SJSA1 (cell line): ENCODE results near the gene NKAPD1. TPM values are rescaled to one million over a fixed set of nuclear protein-coding genes. Genes with fewer than 3 reads are reported as not detected.

Source experiments
- DNase-seq, 2 experiments: peaks; one replicate each; pipeline ENCODE4 v3.0.0-alpha.2; 2015 to 2020; ENCODE audit warnings: low spot score in 2 of 2, low read depth in 1 of 2
- H3K27ac ChIP-seq: fragments of 250-450 bp; sonication (Bioruptor Pico); 2 replicates; pipeline ENCODE4 v1.5.1; 2020; ENCODE audit warnings: mild to moderate bottlenecking, moderate library complexity
- H3K27me3 ChIP-seq: fragments of 250-450 bp; sonication (Bioruptor Pico); replicated peaks from 2 replicates; pipeline ENCODE4 v1.5.1; 2020; ENCODE audit warnings: mild to moderate bottlenecking, moderate library complexity
- H3K36me3 ChIP-seq: fragments of 250-450 bp; sonication (Bioruptor Pico); 2 replicates; pipeline ENCODE4 v1.5.1; 2020; ENCODE audit warnings: mild to moderate bottlenecking
- H3K4me1 ChIP-seq: fragments of 250-450 bp; sonication (Bioruptor Pico); replicated peaks from 2 replicates; pipeline ENCODE4 v1.6.1; 2021; ENCODE audit warnings: mild to moderate bottlenecking
- H3K4me3 ChIP-seq: fragments of 250-450 bp; sonication (Bioruptor Pico); 2 replicates; pipeline ENCODE4 v1.5.1; 2020; ENCODE audit warnings: mild to moderate bottlenecking
- H3K9me3 ChIP-seq: fragments of 250-450 bp; sonication (Bioruptor Pico); replicated peaks from 2 replicates; pipeline ENCODE4 v1.5.1; 2020; ENCODE audit warnings: mild to moderate bottlenecking
- total RNA-seq: library from RNA; depleted of rRNA; stranded (reverse); fragments of >200 nt; shearing (Covaris generic); gene quantifications from 2 replicates; pipeline ENCODE4 v1.2.3, GENCODE V29; 2014

The NKAPD1 gene
- total RNA-seq, 1 experiment from 2014 or later: 13.5 TPM

- Histone ChIP-seq H3K4me1 (peaks cover 12% of the 10 kb centered on the region), H3K27me3 (no peaks in the 10 kb centered on the region), H3K9me3 (no peaks in the 10 kb centered on the region), H3K36me3 (no peaks in the 10 kb centered on the region), H3K27ac (peak overlapping the region; percentile 79), H3K4me3 (no peak overlapping the region)
- DNase-seq: peak in 1 of 2 experiments; percentile 58
Observed at GRCh38 chr11:112100462-112100861, 26.4 kb downstream of the NKAPD1 start.

GRCh38 chr11:112103446-112103845, 29.3 kb downstream of the NKAPD1 start:
- Histone ChIP-seq H3K9me3 (no peaks in the 10 kb centered on the region), H3K27ac (no peak overlapping the region)
- DNase-seq: no peak

GRCh38 chr11:112106070-112106469, 32.0 kb downstream of the NKAPD1 start:
- no peak for DNase-seq
- H3K9me3 ChIP-seq: no peaks in the 10 kb centered on the region
- no peak overlapping the region for H3K4me3 ChIP-seq
- no peak overlapping the region for H3K27ac ChIP-seq
- H3K4me1 ChIP-seq: peaks cover 3% of the 10 kb centered on the region
- no peaks in the 10 kb centered on the region for H3K27me3 ChIP-seq
- no peaks in the 10 kb centered on the region for H3K36me3 ChIP-seq

More at GRCh38 chr11:112103446-112103845, 29.3 kb downstream of the NKAPD1 start:
- no peaks in the 10 kb centered on the region for H3K27me3 ChIP-seq
- H3K36me3 ChIP-seq: no peaks in the 10 kb centered on the region
- H3K4me1 ChIP-seq: peaks cover 12% of the 10 kb centered on the region
- no peak overlapping the region for H3K4me3 ChIP-seq

- no peaks in the 10 kb centered on the region for H3K36me3 ChIP-seq
- no peak overlapping the region for H3K4me3 ChIP-seq
- no peaks in the 10 kb centered on the region for H3K9me3 ChIP-seq
- H3K27me3 ChIP-seq: no peaks in the 10 kb centered on the region
- H3K4me1 ChIP-seq: no peaks in the 10 kb centered on the region
- DNase-seq: peak in 1 of 2 experiments; percentile 23
- no peak overlapping the region for H3K27ac ChIP-seq
Observed at GRCh38 chr11:112113539-112114457, 39.7 kb downstream of the NKAPD1 start.

- H3K36me3 ChIP-seq: no peaks in the 10 kb centered on the region
- H3K27me3 ChIP-seq: no peaks in the 10 kb centered on the region
- H3K4me1 ChIP-seq: no peaks in the 10 kb centered on the region
- H3K27ac ChIP-seq: no peak overlapping the region
- no peak overlapping the region for H3K4me3 ChIP-seq
- DNase-seq: no peak
- no peaks in the 10 kb centered on the region for H3K9me3 ChIP-seq
Observed at GRCh38 chr11:112114460-112114859, 40.4 kb downstream of the NKAPD1 start.

GRCh38 chr11:112115386-112115785, 41.3 kb downstream of the NKAPD1 start:
- no peak for DNase-seq

GRCh38 chr11:112118176-112118575, 44.1 kb downstream of the NKAPD1 start:
- Histone ChIP-seq H3K4me1 (peaks cover 7% of the 10 kb centered on the region), H3K36me3 (no peaks in the 10 kb centered on the region), H3K27ac (no peak overlapping the region), H3K9me3 (no peaks in the 10 kb centered on the region), H3K4me3 (no peak overlapping the region), H3K27me3 (no peaks in the 10 kb centered on the region)
- DNase-seq: no peak

More at GRCh38 chr11:112115386-112115785, 41.3 kb downstream of the NKAPD1 start:
- Histone ChIP-seq H3K27ac (no peak overlapping the region), H3K36me3 (no peaks in the 10 kb centered on the region), H3K27me3 (no peaks in the 10 kb centered on the region), H3K4me1 (peaks cover 5% of the 10 kb centered on the region), H3K4me3 (no peak overlapping the region), H3K9me3 (no peaks in the 10 kb centered on the region)

GRCh38 chr11:112121981-112122615, 48.0 kb downstream of the NKAPD1 start:
- Histone ChIP-seq H3K4me3 (no peak overlapping the region), H3K9me3 (no peaks in the 10 kb centered on the region), H3K27me3 (no peaks in the 10 kb centered on the region), H3K4me1 (peaks cover 7% of the 10 kb centered on the region), H3K36me3 (no peaks in the 10 kb centered on the region), H3K27ac (no peak overlapping the region)
- DNase-seq: no peak

- no peaks in the 10 kb centered on the region for H3K36me3 ChIP-seq
- no peaks in the 10 kb centered on the region for H3K27me3 ChIP-seq
- H3K4me3 ChIP-seq: no peak overlapping the region
- no peak for DNase-seq
- H3K27ac ChIP-seq: no peak overlapping the region
- no peaks in the 10 kb centered on the region for H3K9me3 ChIP-seq
- peaks cover 7% of the 10 kb centered on the region for H3K4me1 ChIP-seq
Observed at GRCh38 chr11:112123129-112123528, 49.0 kb downstream of the NKAPD1 start.

GRCh38 chr11:112127056-112127455, 53.0 kb downstream of the NKAPD1 start:
- no peak for DNase-seq
- Histone ChIP-seq H3K9me3 (no peaks in the 10 kb centered on the region), H3K36me3 (no peaks in the 10 kb centered on the region), H3K27me3 (no peaks in the 10 kb centered on the region), H3K4me3 (no peak overlapping the region), H3K4me1 (peaks cover 6% of the 10 kb centered on the region), H3K27ac (no peak overlapping the region)

- peaks cover 6% of the 10 kb centered on the region for H3K4me1 ChIP-seq
- no peak overlapping the region for H3K4me3 ChIP-seq
- no peaks in the 10 kb centered on the region for H3K36me3 ChIP-seq
- no peak overlapping the region for H3K27ac ChIP-seq
- H3K9me3 ChIP-seq: no peaks in the 10 kb centered on the region
- no peaks in the 10 kb centered on the region for H3K27me3 ChIP-seq
- DNase-seq: peak; percentile 44 to 61
Observed at GRCh38 chr11:112128483-112129121, 54.5 kb downstream of the NKAPD1 start.

GRCh38 chr11:112129656-112130055, 55.6 kb downstream of the NKAPD1 start:
- no peaks in the 10 kb centered on the region for H3K9me3 ChIP-seq
- no peak overlapping the region for H3K4me3 ChIP-seq
- peaks cover 6% of the 10 kb centered on the region for H3K4me1 ChIP-seq
- no peak overlapping the region for H3K27ac ChIP-seq
- H3K36me3 ChIP-seq: no peaks in the 10 kb centered on the region
- DNase-seq: no peak
- H3K27me3 ChIP-seq: no peaks in the 10 kb centered on the region

GRCh38 chr11:112132737-112133136, 58.6 kb downstream of the NKAPD1 start:
- H3K27ac ChIP-seq: no peak overlapping the region
- peaks cover 6% of the 10 kb centered on the region for H3K4me1 ChIP-seq
- H3K4me3 ChIP-seq: no peak overlapping the region
- DNase-seq: no peak
- H3K36me3 ChIP-seq: no peaks in the 10 kb centered on the region
- H3K9me3 ChIP-seq: no peaks in the 10 kb centered on the region
- no peaks in the 10 kb centered on the region for H3K27me3 ChIP-seq

GRCh38 chr11:112134473-112134872, 60.4 kb downstream of the NKAPD1 start:
- no peaks in the 10 kb centered on the region for H3K9me3 ChIP-seq

More at GRCh38 chr11:112134473-112134872, 60.4 kb downstream of the NKAPD1 start:
- H3K27ac ChIP-seq: no peak overlapping the region
- no peaks in the 10 kb centered on the region for H3K27me3 ChIP-seq
- H3K36me3 ChIP-seq: no peaks in the 10 kb centered on the region
- no peaks in the 10 kb centered on the region for H3K4me1 ChIP-seq
- H3K4me3 ChIP-seq: no peak overlapping the region
- DNase-seq: no peak
